Measurements from ENCODE around the gene SDC1.

- no peak for TF ChIP-seq CTCF (IDR thresholded peaks at IDR 0.05)
- TF ChIP-seq POLR2A (IDR thresholded peaks at IDR 0.05) = no peak
Measured at GRCh38 chr2:20195431-20196033, 29.4 kb downstream of the SDC1 start.
